Gastroesophageal sphincter (tissue), 3 donors: ENCODE data around the gene SLC2A14.

ENCODE experiments used
- CTCF ChIP-seq, 4 experiments: fragments of 200-600 bp in 2 of 4; fragments of 450-650 bp in 2 of 4; sonication (generic) in 1 of 4; IDR thresholded peaks; one replicate each; pipeline ENCODE4 v1.5.1; 2017 to 2019; ENCODE audit warnings: antibody characterized with exemption in 4 of 4, mild to moderate bottlenecking in 2 of 4, moderate library complexity in 2 of 4
- EP300 ChIP-seq: sonication (generic); formaldehyde crosslinking; IDR thresholded peaks from one replicate; pipeline ENCODE4 v1.6.1; 2017; ENCODE audit warnings: antibody characterized with exemption, mild to moderate bottlenecking
- POLR2A ChIP-seq, 2 donors: fragments of 450-650 bp; IDR thresholded peaks; one replicate each; pipeline ENCODE4 v1.6.1; 2017; ENCODE audit warnings: antibody characterized with exemption in 2 of 2, mild to moderate bottlenecking in 2 of 2, moderate library complexity in 1 of 2
- POLR2AphosphoS5 ChIP-seq: sonication (generic); formaldehyde crosslinking; IDR thresholded peaks from one replicate; pipeline ENCODE4 v1.6.1; 2017; ENCODE audit warnings: antibody characterized with exemption

- TF ChIP-seq CTCF (IDR thresholded peaks at IDR 0.05): no peak
- TF ChIP-seq POLR2A (IDR thresholded peaks at IDR 0.05): no peak
- no peak for TF ChIP-seq POLR2AphosphoS5
- no peak for TF ChIP-seq EP300
Measured at GRCh38 chr12:7868391-7868790, 4.3 kb downstream of the SLC2A14 start.
